ENCODE data around the gene NRIP1. TPM values are rescaled to one million over a fixed set of nuclear protein-coding genes. Genes with fewer than 3 reads are reported as not detected.

NRIP1 gene
- polyA plus RNA-seq, 1 donor from 2014 or later, result 48.4 TPM

- H4K20me1 ChIP-seq (ENCODE audit: insufficient read depth), result no peaks in the 10 kb centered on the region
- no peak for TF ChIP-seq RAD21 (conservative IDR thresholded peaks at IDR 0.05)
- TF ChIP-seq EZH2 (IDR thresholded peaks at IDR 0.05; ENCODE audit: borderline replicate concordance, insufficient read depth, low read length, poor library complexity, severe bottlenecking), result no peak
- TF ChIP-seq EP300 (conservative IDR thresholded peaks at IDR 0.05; ENCODE audit: poor library complexity, severe bottlenecking), result no peak
- no peak for TF ChIP-seq SMC3 (conservative IDR thresholded peaks at IDR 0.05; ENCODE audit: poor library complexity)
- TF ChIP-seq TAF1 (IDR thresholded peaks at IDR 0.05; ENCODE audit: low read depth), result no peak
- no peak for TF ChIP-seq REST (IDR thresholded peaks at IDR 0.05; ENCODE audit: borderline replicate concordance)
- no peak overlapping the region for H3K9ac ChIP-seq (ENCODE audit: low read length)
- no peaks in the 10 kb centered on the region for H3K36me3 ChIP-seq (ENCODE audit: insufficient read depth, low read length)
- no peaks in the 10 kb centered on the region for H3F3A ChIP-seq (ENCODE audit: insufficient read depth, low read length, poor library complexity, severe bottlenecking)
- no peaks in the 10 kb centered on the region for H3K79me2 ChIP-seq (replicated peaks; ENCODE audit: insufficient read depth, low read length)
- no peaks in the 10 kb centered on the region for H3K27me3 ChIP-seq (ENCODE audit: insufficient read depth, low read depth, low read length)
- H2AFZ ChIP-seq (ENCODE audit: low read depth, low read length), result no peak overlapping the region
- H3K9me3 ChIP-seq (ENCODE audit: low read length), result no peaks in the 10 kb centered on the region
- no peak overlapping the region for H3K4me3 ChIP-seq (ENCODE audit: low read length)
- no peak overlapping the region for H3K4me2 ChIP-seq (ENCODE audit: low read length)
- no peak overlapping the region for H3K27ac ChIP-seq (ENCODE audit: low read length)
- no peaks in the 10 kb centered on the region for H3K9me2 ChIP-seq (ENCODE audit: insufficient read depth, low read length)
Measured at GRCh38 chr21:15108801-15109200, 44.0 kb upstream of the NRIP1 start.

DNA sequence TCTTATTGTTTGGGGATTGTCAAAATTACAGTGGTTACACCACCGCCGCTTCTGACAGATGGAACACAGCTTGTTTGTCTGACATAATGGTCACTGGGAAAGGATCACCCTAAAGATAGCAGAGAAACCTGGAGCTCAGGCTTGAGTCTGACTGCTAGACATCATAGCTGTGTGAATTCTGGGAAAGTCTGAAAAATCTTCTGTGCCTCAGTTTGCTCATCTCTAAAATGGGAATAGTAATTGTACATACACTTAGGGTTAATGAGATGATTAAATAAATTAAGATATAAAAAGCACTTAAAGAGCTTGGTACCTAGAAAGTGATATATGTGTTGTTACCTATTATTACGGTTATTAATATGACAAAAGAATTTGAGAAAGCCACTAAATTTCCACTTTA lies 39.7 kb upstream of the NRIP1 start:
- H3K79me2 ChIP-seq (replicated peaks; ENCODE audit: insufficient read depth, low read length), result no peaks in the 10 kb centered on the region
- no peaks in the 10 kb centered on the region for H4K20me1 ChIP-seq (ENCODE audit: insufficient read depth)
- no peak for TF ChIP-seq EZH2 (IDR thresholded peaks at IDR 0.05; ENCODE audit: borderline replicate concordance, insufficient read depth, low read length, poor library complexity, severe bottlenecking)
- no peak for TF ChIP-seq TAF1 (IDR thresholded peaks at IDR 0.05; ENCODE audit: low read depth)
- no peak for TF ChIP-seq MXI1 (conservative IDR thresholded peaks at IDR 0.05; ENCODE audit: poor library complexity, severe bottlenecking)
- no peak for TF ChIP-seq POLR2AphosphoS5 (IDR thresholded peaks at IDR 0.05)
- no peak for TF ChIP-seq REST (IDR thresholded peaks at IDR 0.05; ENCODE audit: borderline replicate concordance)
- TF ChIP-seq RAD21 (conservative IDR thresholded peaks at IDR 0.05), result no peak
- TF ChIP-seq EP300 (conservative IDR thresholded peaks at IDR 0.05; ENCODE audit: poor library complexity, severe bottlenecking), result no peak
- no peak for TF ChIP-seq SMC3 (conservative IDR thresholded peaks at IDR 0.05; ENCODE audit: poor library complexity)
- TF ChIP-seq CTCF (IDR thresholded peaks at IDR 0.05; ENCODE audit: poor library complexity, severe bottlenecking), result no peak
- no peaks in the 10 kb centered on the region for H3K36me3 ChIP-seq (ENCODE audit: insufficient read depth, low read length)
- H3K9me2 ChIP-seq (ENCODE audit: insufficient read depth, low read length), result no peaks in the 10 kb centered on the region
- H3K27me3 ChIP-seq (ENCODE audit: insufficient read depth, low read depth, low read length), result no peaks in the 10 kb centered on the region
- H3K9me3 ChIP-seq (ENCODE audit: low read length), result no peaks in the 10 kb centered on the region
- no peak overlapping the region for H3K27ac ChIP-seq (ENCODE audit: low read length)
- H3K4me3 ChIP-seq (ENCODE audit: low read length), result no peak overlapping the region
- H3K9ac ChIP-seq (ENCODE audit: low read length), result no peak overlapping the region
- H3K4me2 ChIP-seq (ENCODE audit: low read length), result no peak overlapping the region
- no peak overlapping the region for H2AFZ ChIP-seq (ENCODE audit: low read depth, low read length)
- no peaks in the 10 kb centered on the region for H3F3A ChIP-seq (ENCODE audit: insufficient read depth, low read length, poor library complexity, severe bottlenecking)

Data from neural cell (in vitro differentiated cells).